ENCODE data around the gene INTS1. TPM values are rescaled to one million over a fixed set of nuclear protein-coding genes. Genes with fewer than 3 reads are reported as not detected.

The INTS1 gene
- total and polyA plus RNA-seq, 7 donors: 16.2 to 78.3 (median 22.9) TPM

DNA sequence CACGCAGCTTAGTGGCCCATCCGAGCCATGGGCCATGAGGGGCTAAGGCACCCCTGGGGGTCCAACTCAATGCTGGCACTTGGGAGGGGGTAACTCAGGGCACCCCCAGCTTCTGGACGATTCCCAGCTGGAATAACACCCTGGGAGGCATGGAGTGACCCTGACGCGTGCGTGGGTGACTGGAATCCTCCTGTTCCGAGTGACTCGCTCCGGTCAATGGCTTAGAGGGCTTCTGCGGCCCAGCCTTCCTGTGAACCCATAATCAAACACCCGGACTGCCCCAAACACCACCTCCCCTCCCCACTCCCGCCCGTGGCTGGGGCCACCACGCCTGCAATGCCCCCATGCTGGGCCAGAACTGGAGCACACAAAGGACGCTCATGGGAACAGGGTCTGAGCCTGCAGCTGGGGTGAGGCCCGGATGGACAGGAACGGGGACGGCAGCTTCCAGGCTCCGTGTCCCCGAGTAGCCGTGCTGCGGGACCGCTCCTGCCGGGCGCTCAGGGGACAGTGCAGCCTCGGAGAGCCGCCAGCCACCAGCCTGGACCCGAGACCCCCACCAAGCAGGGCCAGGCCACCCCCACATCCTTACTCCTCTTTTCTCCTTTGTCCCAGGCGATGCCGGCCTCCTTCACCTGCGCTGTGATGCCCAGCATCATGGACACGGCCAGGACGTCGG is 8.5 kb downstream of the INTS1 start:
- H3K36me3 ChIP-seq: peaks cover 29 to 100% (median 58%) of the 10 kb centered on the region in 4 donors
- no peak for DNase-seq
- no peak overlapping the region for H3K4me3 ChIP-seq
- TF ChIP-seq EP300 (IDR thresholded peaks at IDR 0.05): no peak
- no peak for TF ChIP-seq POLR2A (IDR thresholded peaks at IDR 0.05)
- no peak for TF ChIP-seq CTCF (IDR thresholded peaks at IDR 0.05)
- no peak for TF ChIP-seq POLR2AphosphoS5 (IDR thresholded peaks at IDR 0.05)
- 95 to 96% methylated on average over 34 of the region's 34 CpGs for WGBS, 2 donors
- intact Hi-C loops (cut with DNase I): no loop called here
- H3K27ac ChIP-seq: no peak overlapping the region
- H3K4me1 ChIP-seq: no peaks in the 10 kb centered on the region
- no peaks in the 10 kb centered on the region for H3K27me3 ChIP-seq
- H3K9me3 ChIP-seq: no peaks in the 10 kb centered on the region

- TF ChIP-seq CTCF (IDR thresholded peaks at IDR 0.05) (no peak), EP300 (IDR thresholded peaks at IDR 0.05) (no peak), POLR2A (IDR thresholded peaks at IDR 0.05) (no peak), POLR2AphosphoS5 (IDR thresholded peaks at IDR 0.05) (no peak)
- H3K4me3 ChIP-seq: no peak overlapping the region
- no peaks in the 10 kb centered on the region for H3K27me3 ChIP-seq
- 95 to 96% methylated on average over 27 of the region's 27 CpGs for WGBS, 2 donors
- DNase-seq: no peak
- H3K27ac ChIP-seq: no peak overlapping the region
- H3K36me3 ChIP-seq: peaks cover 27 to 100% (median 56%) of the 10 kb centered on the region in 4 donors
- intact Hi-C loops (cut with DNase I): no loop called here
- H3K4me1 ChIP-seq: no peaks in the 10 kb centered on the region
- no peaks in the 10 kb centered on the region for H3K9me3 ChIP-seq
Measured at GRCh38 chr7:1494866-1495563, 9.2 kb downstream of the INTS1 start.

DNA sequence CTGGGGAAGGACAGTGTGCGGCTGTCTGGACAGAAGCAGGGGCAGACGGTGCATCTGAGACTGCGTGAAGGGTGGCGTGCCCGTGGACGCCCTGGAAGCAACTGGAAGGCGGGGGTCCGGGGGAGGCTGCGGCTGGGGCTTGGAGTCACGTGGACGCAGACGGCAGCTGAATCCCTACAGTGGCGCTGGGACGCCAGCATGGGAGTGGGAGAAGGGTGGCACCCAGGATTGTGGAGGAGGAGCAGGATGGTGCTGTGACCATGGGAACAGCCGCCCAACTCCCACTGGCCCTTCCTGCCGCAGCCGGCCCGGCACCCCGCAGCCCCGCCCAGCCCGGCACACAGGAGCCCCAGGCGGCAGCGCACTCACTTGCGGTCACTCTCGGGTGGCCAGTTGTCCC is 9.7 kb downstream of the INTS1 start:
- H3K36me3 ChIP-seq: peaks cover 24 to 100% (median 56%) of the 10 kb centered on the region in 4 donors
- TF ChIP-seq POLR2A (IDR thresholded peaks at IDR 0.05) (no peak), POLR2AphosphoS5 (IDR thresholded peaks at IDR 0.05) (no peak), EP300 (IDR thresholded peaks at IDR 0.05) (no peak), CTCF (IDR thresholded peaks at IDR 0.05) (no peak)
- no peaks in the 10 kb centered on the region for H3K9me3 ChIP-seq
- intact Hi-C loops (cut with DNase I): no loop called here
- no peak overlapping the region for H3K4me3 ChIP-seq
- WGBS, 2 donors: 94 to 95% methylated on average over 25 of the region's 25 CpGs
- no peak for DNase-seq
- H3K27ac ChIP-seq: no peak overlapping the region
- no peaks in the 10 kb centered on the region for H3K4me1 ChIP-seq
- no peaks in the 10 kb centered on the region for H3K27me3 ChIP-seq

- Histone ChIP-seq H3K4me3 (no peak overlapping the region), H3K9me3 (no peaks in the 10 kb centered on the region), H3K27ac (no peak overlapping the region), H3K4me1 (no peaks in the 10 kb centered on the region), H3K36me3 (peaks cover 24 to 100% (median 56%) of the 10 kb centered on the region in 4 donors), H3K27me3 (no peaks in the 10 kb centered on the region)
- WGBS, 2 donors: 96 to 97% methylated on average over 26 of the region's 26 CpGs
- no peak for DNase-seq
- intact Hi-C loops (cut with DNase I): no loop called here
- TF ChIP-seq POLR2A (IDR thresholded peaks at IDR 0.05): no peak
- no peak for TF ChIP-seq CTCF (IDR thresholded peaks at IDR 0.05)
Measured at GRCh38 chr7:1493571-1493970, 10.6 kb downstream of the INTS1 start.

All from sigmoid colon (tissue), 7 donors.